Left lung (tissue), 10 donors: Measurements from ENCODE around the gene KDM3B. TPM values are rescaled to one million over a fixed set of nuclear protein-coding genes. Genes with fewer than 3 reads are reported as not detected.
A peak's percentile ranks its signal among the peaks of the same experiment; 100 is the strongest.
"Not testable (repeated sequence)": the region's sequence is repeated elsewhere in the genome, so short reads cannot be mapped to it uniquely, and the experiment has no call there.

Source experiments
- ATAC-seq: fragments of 200-7000 bp; cut with Tn5 transposase; one replicate; pipeline ENCODE4 v1.9.1; 2020; ENCODE audit warnings: moderate library complexity
- DNase-seq, 4 donors: peaks; one replicate each; pipeline ENCODE4 v3.0.0-alpha.2; 2013 to 2020
- H3K27ac ChIP-seq, 2 donors: fragments of 200-600 bp; sonication (generic) in 1 of 2; one replicate each; pipeline versions ENCODE4 v1.5.0 to v1.8.0; 2020 to 2021
- H3K27me3 ChIP-seq, 2 donors: fragments of 200-600 bp; sonication (generic) in 1 of 2; one replicate each; pipeline versions ENCODE4 v1.5.0 to v1.8.0; 2020 to 2021
- H3K36me3 ChIP-seq, 2 donors: fragments of 200-600 bp; sonication (generic) in 1 of 2; one replicate each; pipeline versions ENCODE4 v1.5.0 to v1.8.0; 2020 to 2021
- H3K4me1 ChIP-seq, 2 donors: fragments of 200-600 bp; one replicate each; pipeline ENCODE4 v1.8.0; 2021
- H3K4me3 ChIP-seq, 2 donors: fragments of 200-600 bp; sonication (generic) in 1 of 2; one replicate each; pipeline versions ENCODE4 v1.5.0 to v1.8.0; 2020 to 2021; ENCODE audit warnings: mild to moderate bottlenecking in 1 of 2
- H3K9me3 ChIP-seq, 2 donors: fragments of 200-600 bp; sonication (generic) in 1 of 2; one replicate each; pipeline versions ENCODE4 v1.5.0 to v1.8.0; 2020 to 2021
- intact Hi-C, 2 donors: fragments of 100-400 bp; cut with DNase I; formaldehyde crosslinking; loops; one replicate each; pipeline versions ENCODE4 v1.11.2 to v1.14.2; 2022
- polyA plus RNA-seq, 6 donors: library from polyadenylated mRNA; unstranded; fragments of 120-200 nt; gene quantifications; one replicate each; pipeline ENCODE4 v1.2.1, GENCODE V29; 2013; ENCODE audit not compliant: insufficient read length in 6 of 6
- total RNA-seq, 2 donors: library from RNA; stranded (reverse); fragmentation: NEBNext Ultra II Directional; extraction: Animal tissue kit (Norgen Biotek cat#: 25700); gene quantifications; one replicate each; pipeline ENCODE4 v1.2.1, GENCODE V29; 2021
- TF ChIP-seq, protein P1 (sequence below), 2 donors: fragments of 200-600 bp; sonication (generic) in 1 of 2; IDR thresholded peaks; one replicate each; pipeline versions ENCODE4 v1.5.0 to v1.8.0; 2021; ENCODE audit warnings: antibody characterized with exemption in 2 of 2
- donor health status: DM: no; HTN: yes; CAD: no.
- donor health status: DM: no; HTN: no; CAD: no.

Gene KDM3B
- total and polyA plus RNA-seq, 8 donors = 47.5 to 96.3 (median 79.5) TPM

DNA sequence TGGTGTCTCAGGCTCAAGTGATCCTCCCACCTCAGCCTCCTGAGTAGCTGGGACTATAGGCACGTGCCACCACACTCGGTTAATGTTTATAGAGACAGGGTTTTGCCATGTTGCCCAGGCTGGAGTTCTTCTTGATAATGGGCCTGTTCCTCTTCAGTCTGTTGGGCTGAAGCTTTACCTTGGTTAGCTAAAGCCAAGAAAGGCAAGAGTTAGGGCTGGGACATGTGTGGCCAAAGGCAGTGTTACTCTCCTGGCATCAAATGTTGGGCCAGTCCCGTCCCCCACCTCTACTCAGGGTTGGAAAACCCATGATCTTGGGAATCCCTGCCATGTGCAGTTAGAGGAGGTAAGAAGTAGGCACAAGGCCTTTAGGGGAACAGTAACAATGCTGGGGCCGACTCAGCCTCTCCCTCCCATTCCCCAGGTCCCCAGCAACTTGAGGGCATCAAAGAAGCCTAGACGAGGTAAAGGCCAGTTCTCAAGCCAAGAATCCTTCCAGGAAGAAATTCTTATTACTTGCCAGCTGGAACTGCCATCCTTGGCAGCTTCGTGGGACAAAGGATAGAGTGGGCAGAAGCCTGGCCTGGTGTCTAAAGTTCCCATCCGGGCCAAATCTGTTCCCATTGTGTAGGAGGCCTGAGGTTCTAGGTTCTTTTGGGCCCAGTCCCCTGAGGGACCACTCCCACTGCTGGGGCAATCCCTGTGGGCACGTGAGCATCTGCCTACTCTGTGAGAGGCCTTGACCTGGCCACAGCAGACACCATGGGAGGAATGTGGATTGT, 117.2 kb downstream of the KDM3B start:
- TF ChIP-seq, protein P1, sequence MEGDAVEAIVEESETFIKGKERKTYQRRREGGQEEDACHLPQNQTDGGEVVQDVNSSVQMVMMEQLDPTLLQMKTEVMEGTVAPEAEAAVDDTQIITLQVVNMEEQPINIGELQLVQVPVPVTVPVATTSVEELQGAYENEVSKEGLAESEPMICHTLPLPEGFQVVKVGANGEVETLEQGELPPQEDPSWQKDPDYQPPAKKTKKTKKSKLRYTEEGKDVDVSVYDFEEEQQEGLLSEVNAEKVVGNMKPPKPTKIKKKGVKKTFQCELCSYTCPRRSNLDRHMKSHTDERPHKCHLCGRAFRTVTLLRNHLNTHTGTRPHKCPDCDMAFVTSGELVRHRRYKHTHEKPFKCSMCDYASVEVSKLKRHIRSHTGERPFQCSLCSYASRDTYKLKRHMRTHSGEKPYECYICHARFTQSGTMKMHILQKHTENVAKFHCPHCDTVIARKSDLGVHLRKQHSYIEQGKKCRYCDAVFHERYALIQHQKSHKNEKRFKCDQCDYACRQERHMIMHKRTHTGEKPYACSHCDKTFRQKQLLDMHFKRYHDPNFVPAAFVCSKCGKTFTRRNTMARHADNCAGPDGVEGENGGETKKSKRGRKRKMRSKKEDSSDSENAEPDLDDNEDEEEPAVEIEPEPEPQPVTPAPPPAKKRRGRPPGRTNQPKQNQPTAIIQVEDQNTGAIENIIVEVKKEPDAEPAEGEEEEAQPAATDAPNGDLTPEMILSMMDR (IDR thresholded peaks at IDR 0.05) = no peak
- no peak for ATAC-seq
- peak in 2 of 4 donors; percentile 51 to 72 for DNase-seq
- Histone ChIP-seq H3K4me1 (peaks cover 16 to 33% of the 10 kb centered on the region in 2 donors), H3K27me3 (peaks cover 0 to 8% of the 10 kb centered on the region in 2 donors), H3K9me3 (no peaks in the 10 kb centered on the region), H3K36me3 (peaks cover 0 to 18% of the 10 kb centered on the region in 2 donors), H3K4me3 (no peak overlapping the region), H3K27ac (no peak overlapping the region)
- intact Hi-C loops = no loop called here

DNA sequence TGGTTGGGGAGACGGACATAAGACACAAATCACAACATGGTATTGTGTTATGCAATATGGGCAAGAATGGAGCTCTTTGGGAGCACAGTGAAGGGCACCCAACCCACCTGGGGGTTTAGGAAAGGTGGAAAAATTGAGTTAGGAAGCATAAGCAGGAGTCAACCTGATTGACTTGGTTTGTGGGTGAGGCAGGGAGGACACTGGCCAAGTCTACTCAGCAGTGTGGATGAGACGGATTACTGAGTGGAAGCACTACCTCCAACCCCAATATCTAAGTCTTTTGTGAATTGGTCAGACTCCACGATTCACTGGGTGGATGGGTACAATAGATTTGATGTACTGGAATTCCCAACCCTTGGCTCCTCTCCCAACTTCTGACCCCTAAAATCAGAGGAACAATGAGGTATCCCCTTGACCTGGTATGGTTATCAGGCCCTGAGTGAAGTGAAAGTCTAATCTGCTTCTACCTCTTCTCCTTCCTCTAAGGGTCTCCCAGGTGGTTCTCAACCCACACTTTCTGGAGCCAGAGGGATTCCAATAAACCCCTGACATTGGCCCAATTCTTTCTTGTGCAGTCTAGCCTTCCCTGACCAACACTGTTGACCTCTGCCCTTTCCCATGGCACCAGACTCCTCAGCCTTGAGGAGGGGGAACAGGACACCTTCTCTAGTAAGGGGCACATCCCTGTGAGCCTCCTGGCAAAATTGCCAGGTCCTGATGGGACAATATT, 118.0 kb downstream of the KDM3B start:
- TF ChIP-seq, protein P1 (IDR thresholded peaks at IDR 0.05) = no peak
- H3K9me3 ChIP-seq = no peaks in the 10 kb centered on the region
- peaks cover 16 to 33% of the 10 kb centered on the region in 2 donors for H3K4me1 ChIP-seq
- DNase-seq (peak in 1 of 4 donors; percentile 36), ATAC-seq (no peak)
- H3K4me3 ChIP-seq = no peak overlapping the region
- intact Hi-C loops = no loop called here
- H3K36me3 ChIP-seq = peaks cover 0 to 18% of the 10 kb centered on the region in 2 donors
- H3K27ac ChIP-seq = no peak overlapping the region
- peaks cover 0 to 8% of the 10 kb centered on the region in 2 donors for H3K27me3 ChIP-seq

DNA sequence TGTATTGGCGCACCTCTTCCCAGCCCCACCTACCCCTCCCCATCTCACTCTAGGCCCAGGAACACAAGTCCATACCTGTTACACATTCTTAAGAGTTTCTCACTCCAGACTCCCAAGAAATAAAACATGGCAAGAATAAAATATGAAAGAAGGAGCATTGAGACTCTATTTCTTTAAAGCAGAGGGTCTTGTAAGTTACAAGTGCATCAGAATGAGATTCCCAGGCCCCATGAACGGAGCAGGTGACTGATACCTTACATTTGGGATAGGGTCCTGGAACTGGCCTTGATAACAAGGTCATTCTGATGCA, 118.5 kb downstream of the KDM3B start:
- H3K27ac ChIP-seq = no peak overlapping the region
- intact Hi-C loops = no loop called here
- peaks cover 0 to 4% of the 10 kb centered on the region in 2 donors for H3K27me3 ChIP-seq
- H3K4me1 ChIP-seq = peaks cover 16 to 29% of the 10 kb centered on the region in 2 donors
- TF ChIP-seq, protein P1 (IDR thresholded peaks at IDR 0.05) = no peak
- no peak overlapping the region for H3K4me3 ChIP-seq
- no peaks in the 10 kb centered on the region for H3K9me3 ChIP-seq
- DNase-seq = no peak
- ATAC-seq = no peak
- peaks cover 0 to 18% of the 10 kb centered on the region in 2 donors for H3K36me3 ChIP-seq

DNA sequence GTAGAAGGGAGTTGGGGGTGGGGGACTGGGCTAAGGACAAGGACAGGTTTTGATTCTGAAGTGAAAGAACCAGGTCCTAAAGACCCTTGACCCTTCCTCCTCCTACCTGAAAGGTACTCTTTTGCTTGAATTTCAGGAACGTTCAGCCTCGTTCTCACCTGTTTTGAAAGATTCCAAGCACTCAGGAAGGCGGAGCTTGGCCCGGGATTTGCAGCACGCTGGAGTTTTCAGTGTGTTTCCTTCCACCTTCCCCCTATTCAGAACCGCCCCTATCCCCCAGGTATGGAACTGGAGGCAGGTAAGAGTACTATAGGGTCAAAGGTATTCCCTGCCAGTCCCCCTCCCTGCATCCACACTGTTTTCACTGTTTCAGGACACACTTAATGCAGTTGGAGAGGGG, 119.9 kb downstream of the KDM3B start:
- Histone ChIP-seq H3K4me1 (peaks cover 2 to 16% of the 10 kb centered on the region in 2 donors), H3K36me3 (peaks cover 0 to 10% of the 10 kb centered on the region in 2 donors), H3K4me3 (no peak overlapping the region), H3K27me3 (no peaks in the 10 kb centered on the region), H3K9me3 (no peaks in the 10 kb centered on the region), H3K27ac (no peak overlapping the region)
- intact Hi-C loops = no loop called here
- no peak for ATAC-seq
- TF ChIP-seq, protein P1 (IDR thresholded peaks at IDR 0.05) = no peak
- no peak for DNase-seq

DNA sequence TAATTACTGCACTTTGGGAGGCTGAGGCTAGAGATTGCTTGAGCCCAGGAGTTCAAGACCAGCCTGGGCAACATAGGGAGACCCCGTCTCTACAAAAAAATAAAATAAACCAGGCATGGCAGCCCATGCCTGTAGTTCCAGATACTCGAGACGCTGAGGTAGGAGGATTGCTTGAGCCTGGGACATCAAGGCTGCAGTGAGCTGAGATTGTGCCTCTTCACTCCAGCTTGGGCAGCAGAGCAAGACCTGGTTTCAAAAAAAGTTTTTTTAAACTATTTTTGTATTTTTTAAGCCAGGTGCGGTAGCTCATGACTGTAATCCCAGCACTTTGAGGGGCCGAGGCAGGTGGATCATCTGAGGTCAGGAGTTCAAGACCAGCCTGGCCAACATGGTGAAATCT, 120.7 kb downstream of the KDM3B start:
- H3K27ac ChIP-seq, H3K4me3 ChIP-seq, DNase-seq, H3K9me3 ChIP-seq, ATAC-seq, intact Hi-C loops, H3K27me3 ChIP-seq, H3K36me3 ChIP-seq, H3K4me1 ChIP-seq: not testable (repeated sequence)
